OCI-LY7 (cell line): ENCODE data around the gene ELK4. TPM values are rescaled to one million over a fixed set of nuclear protein-coding genes. Genes with fewer than 3 reads are reported as not detected.

ENCODE experiments used
- BruUV-seq: library from RNA; stranded (reverse); fragments of 400-500 nt; replicated peaks from 2 replicates; lab custom pipeline; 2021; lab: Mats Ljungman, UMichigan
- CTCF ChIA-PET: fragments of 300-600 bp; sonication (Branson Sonifier 250); formaldehyde crosslinking; loops from one replicate; lab custom pipeline; 2022; ENCODE audit warnings: antibody characterized with exemption; ENCODE audit not compliant: unreplicated experiment; lab: Charles Lee
- POLR2A ChIA-PET: fragments of 300-600 bp; sonication (Branson Sonifier 250); formaldehyde crosslinking; loops from one replicate; lab custom pipeline; 2022; ENCODE audit warnings: antibody characterized with exemption; lab: Charles Lee
- DNase-seq: peaks from one replicate; pipeline ENCODE4 v3.0.0-alpha.2; 2015; ENCODE audit warnings: low spot score
- H2AFZ ChIP-seq: fragments of 200-600 bp; sonication (generic), shearing (Covaris generic); 2 replicates; pipeline ENCODE4 v1.6.1; 2014; ENCODE audit warnings: mild to moderate bottlenecking, antibody characterized with exemption, low read length, moderate library complexity
- H3K27ac ChIP-seq: fragments of 200-600 bp; sonication (generic); 2 replicates; pipeline ENCODE4 v1.5.1; 2014; ENCODE audit warnings: mixed run types, low read depth, mild to moderate bottlenecking, moderate library complexity, low read length, inconsistent platforms; ENCODE audit not compliant: poor library complexity, severe bottlenecking
- H3K36me3 ChIP-seq: fragments of 200-600 bp; sonication (generic); 2 replicates; pipeline ENCODE4 v1.6.1; 2014; ENCODE audit warnings: mild to moderate bottlenecking, antibody characterized with exemption, low read length, moderate library complexity, mixed read lengths; ENCODE audit not compliant: insufficient read depth
- H3K4me1 ChIP-seq: fragments of 200-600 bp; sonication (generic); 2 replicates; pipeline ENCODE4 v1.5.1; 2014; ENCODE audit warnings: mild to moderate bottlenecking, low read length; ENCODE audit not compliant: insufficient read depth, poor library complexity, severe bottlenecking
- H3K4me2 ChIP-seq: fragments of 200-600 bp; sonication (generic); 2 replicates; pipeline ENCODE4 v1.6.1; 2014; ENCODE audit warnings: mild to moderate bottlenecking, low read length
- H3K4me3 ChIP-seq: fragments of 200-600 bp; sonication (generic); 2 replicates; pipeline ENCODE4 v1.5.1; 2014; ENCODE audit warnings: mild to moderate bottlenecking, low read depth, low read length; ENCODE audit not compliant: poor library complexity, severe bottlenecking
- H3K79me2 ChIP-seq: fragments of 200-600 bp; sonication (generic); 2 replicates; pipeline ENCODE4 v1.6.1; 2016; ENCODE audit warnings: low read depth, mild to moderate bottlenecking, low read length, moderate library complexity, mixed read lengths; ENCODE audit not compliant: insufficient read depth
- H3K9me2 ChIP-seq: fragments of 200-600 bp; sonication (generic); 2 replicates; pipeline ENCODE4 v1.6.1; 2016; ENCODE audit warnings: mild to moderate bottlenecking, low read length, mixed read lengths; ENCODE audit not compliant: insufficient read depth
- H3K9me3 ChIP-seq: fragments of 200-600 bp; sonication (generic); 2 replicates; pipeline ENCODE4 v1.6.1; 2014; ENCODE audit warnings: mild to moderate bottlenecking, mixed run types, low read length, mixed read lengths
- H4K20me1 ChIP-seq: fragments of 200-600 bp; sonication (generic); 2 replicates; pipeline ENCODE4 v1.6.1; 2014; ENCODE audit warnings: mild to moderate bottlenecking, antibody characterized with exemption, low read length, moderate library complexity, mixed read lengths; ENCODE audit not compliant: insufficient read depth
- EZH2phosphoT487 ChIP-seq: fragments of 200-600 bp; sonication (generic); IDR thresholded peaks from 2 replicates; pipeline ENCODE4 v1.6.1; 2018; ENCODE audit warnings: low read depth, borderline replicate concordance, mild to moderate bottlenecking, mixed run types, antibody characterized with exemption, low read length, moderate library complexity, mixed read lengths
- intact Hi-C: fragments of 100-400 bp; cut with micrococcal nuclease; formaldehyde crosslinking; loops from one replicate; pipeline ENCODE4 v1.10.0; 2022; ENCODE audit not compliant: unreplicated experiment
- total RNA-seq, 2 experiments: library from RNA; depleted of rRNA in 1 of 2; stranded (reverse); fragments of >200 nt in 1 of 2; shearing (Covaris generic) in 1 of 2; gene quantifications; 2 replicates each; pipeline ENCODE4 v1.2.3, GENCODE V29; 2014 to 2022
- TF ChIP-seq, protein P1 (sequence below): fragments of 200-600 bp; sonication (generic); conservative IDR thresholded peaks from 2 replicates; pipeline ENCODE4 v1.5.1; 2014; ENCODE audit warnings: mild to moderate bottlenecking, antibody characterized with exemption, low read length, moderate library complexity, mixed read lengths

The ELK4 gene
- total RNA-seq, 2 experiments from 2014 or later: 26.4 to 88.3 TPM

DNA sequence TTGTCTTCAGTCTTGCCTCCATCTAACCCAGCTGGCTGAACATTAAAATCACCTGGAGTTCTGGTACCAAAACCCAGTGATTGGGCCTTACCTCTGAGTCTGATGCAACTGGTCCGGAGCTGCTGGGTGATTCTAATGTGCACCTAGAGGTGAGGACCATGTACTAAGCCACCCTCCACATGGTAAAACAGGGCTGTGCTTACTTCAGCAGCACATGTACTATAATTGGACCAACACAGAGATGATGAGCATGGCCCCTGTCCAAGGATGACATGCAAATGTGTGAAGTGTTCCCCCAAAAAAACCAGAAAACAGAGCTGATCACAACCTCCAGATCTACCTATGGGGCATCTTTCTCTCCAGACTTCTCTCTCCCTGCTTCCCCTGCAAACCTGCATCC lies 37.0 kb downstream of the ELK4 start:
- peak overlapping the region; percentile 26 for H3K4me3 ChIP-seq
- intact Hi-C loops: loop anchor here (5.0 kb wide), 2 partner anchors 68 to 457 kb away; partner anchors contain the start of gene RHEX
- CTCF ChIA-PET: interaction anchor here (0.5 to 1.7 kb wide), 6 partner anchors 37 to 90 kb away, joined by 3 to 5 read pairs (median 4); partner anchors contain the start of genes CDK18 and ELK4
- peak; percentile 67 for DNase-seq
- no peaks in the 10 kb centered on the region for H4K20me1 ChIP-seq
- peaks cover 43% of the 10 kb centered on the region for H3K36me3 ChIP-seq
- peak overlapping the region; percentile 93 for H3K27ac ChIP-seq
- TF ChIP-seq, protein P1, sequence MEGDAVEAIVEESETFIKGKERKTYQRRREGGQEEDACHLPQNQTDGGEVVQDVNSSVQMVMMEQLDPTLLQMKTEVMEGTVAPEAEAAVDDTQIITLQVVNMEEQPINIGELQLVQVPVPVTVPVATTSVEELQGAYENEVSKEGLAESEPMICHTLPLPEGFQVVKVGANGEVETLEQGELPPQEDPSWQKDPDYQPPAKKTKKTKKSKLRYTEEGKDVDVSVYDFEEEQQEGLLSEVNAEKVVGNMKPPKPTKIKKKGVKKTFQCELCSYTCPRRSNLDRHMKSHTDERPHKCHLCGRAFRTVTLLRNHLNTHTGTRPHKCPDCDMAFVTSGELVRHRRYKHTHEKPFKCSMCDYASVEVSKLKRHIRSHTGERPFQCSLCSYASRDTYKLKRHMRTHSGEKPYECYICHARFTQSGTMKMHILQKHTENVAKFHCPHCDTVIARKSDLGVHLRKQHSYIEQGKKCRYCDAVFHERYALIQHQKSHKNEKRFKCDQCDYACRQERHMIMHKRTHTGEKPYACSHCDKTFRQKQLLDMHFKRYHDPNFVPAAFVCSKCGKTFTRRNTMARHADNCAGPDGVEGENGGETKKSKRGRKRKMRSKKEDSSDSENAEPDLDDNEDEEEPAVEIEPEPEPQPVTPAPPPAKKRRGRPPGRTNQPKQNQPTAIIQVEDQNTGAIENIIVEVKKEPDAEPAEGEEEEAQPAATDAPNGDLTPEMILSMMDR: no peak
- no peak for TF ChIP-seq EZH2phosphoT487
- no TSS peak for BruUV-seq
- H3K79me2 ChIP-seq: peaks cover 5% of the 10 kb centered on the region; the same call in 1 of the 2 replicates
- no peaks in the 10 kb centered on the region for H3K9me2 ChIP-seq
- peak overlapping the region; percentile 68 for H3K4me2 ChIP-seq
- peaks cover 68% of the 10 kb centered on the region for H3K4me1 ChIP-seq
- H3K9me3 ChIP-seq: no peaks in the 10 kb centered on the region
- POLR2A ChIA-PET: interaction anchor here (0.6 to 10.4 kb wide), 10 partner anchors 14 to 82 kb away, joined by 3 to 183 read pairs (median 4); partner anchors contain the start of gene ELK4
- no peak overlapping the region for H2AFZ ChIP-seq

DNA sequence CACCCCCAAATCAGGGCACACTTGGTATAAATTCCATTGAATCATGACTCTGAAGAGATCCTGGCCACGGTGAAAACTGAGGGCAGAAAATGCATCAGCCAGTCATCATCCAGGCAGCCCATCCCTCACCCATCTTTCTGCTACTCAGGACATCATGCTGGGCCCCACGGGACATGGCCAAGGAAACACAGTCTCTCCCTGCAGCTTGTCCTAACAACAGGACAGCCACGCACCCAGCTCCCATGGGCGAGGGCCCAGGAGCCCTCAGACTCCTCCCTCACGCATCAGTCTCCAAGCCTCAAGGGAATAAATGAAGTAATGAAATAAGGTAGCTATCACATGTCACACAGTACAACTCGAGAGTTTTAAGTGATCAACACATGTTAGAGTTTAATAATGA lies 37.8 kb downstream of the ELK4 start:
- H3K27ac ChIP-seq: peak overlapping the region; percentile 93
- peak overlapping the region; percentile 68 for H3K4me2 ChIP-seq
- POLR2A ChIA-PET: interaction anchor here (1.0 to 10.4 kb wide), 7 partner anchors 37 to 116 kb away, joined by 3 to 183 read pairs (median 5); partner anchors contain the start of gene ELK4
- H2AFZ ChIP-seq: no peak overlapping the region
- no peaks in the 10 kb centered on the region for H3K9me2 ChIP-seq
- no peak for TF ChIP-seq EZH2phosphoT487
- TF ChIP-seq, protein P1: no peak
- H3K36me3 ChIP-seq: peaks cover 34% of the 10 kb centered on the region
- intact Hi-C loops: loop anchor here (5.0 kb wide), 2 partner anchors 67 to 458 kb away; partner anchors contain the start of gene RHEX
- H3K79me2 ChIP-seq: peaks cover 5% of the 10 kb centered on the region; the same call in 1 of the 2 replicates
- no peaks in the 10 kb centered on the region for H4K20me1 ChIP-seq
- no peaks in the 10 kb centered on the region for H3K9me3 ChIP-seq
- H3K4me3 ChIP-seq: peak overlapping the region; percentile 45
- DNase-seq: peak; percentile 40
- BruUV-seq: no TSS peak
- CTCF ChIA-PET: interaction anchor here (0.6 to 3.2 kb wide), 6 partner anchors 29 to 156 kb away, joined by 3 to 24 read pairs (median 4); no protein-coding TSS in a partner anchor
- H3K4me1 ChIP-seq: peaks cover 68% of the 10 kb centered on the region

DNA sequence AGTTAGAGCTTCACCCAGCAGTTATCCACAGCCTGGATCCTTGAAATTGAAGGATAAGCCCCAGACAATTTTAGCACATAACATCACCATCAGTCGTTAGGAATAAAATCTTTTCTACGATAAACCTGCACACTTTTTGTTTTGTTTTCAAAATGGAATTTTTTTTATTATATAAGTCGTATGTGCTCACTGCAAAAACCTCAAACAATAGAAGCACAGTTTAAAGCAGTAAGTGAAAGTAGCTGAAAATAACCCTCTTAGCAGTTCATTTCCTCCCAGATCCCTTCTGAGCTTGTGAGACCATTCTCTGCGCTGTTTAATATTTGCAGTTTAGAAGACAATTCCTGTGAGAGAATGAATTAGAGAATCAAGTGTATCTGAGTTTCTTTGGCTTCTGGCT lies 38.3 kb downstream of the ELK4 start:
- CTCF ChIA-PET: interaction anchor here (0.6 to 3.2 kb wide), 5 partner anchors 29 to 156 kb away, joined by 3 to 24 read pairs (median 4); no protein-coding TSS in a partner anchor
- peaks cover 5% of the 10 kb centered on the region; the same call in 1 of the 2 replicates for H3K79me2 ChIP-seq
- H3K9me2 ChIP-seq: no peaks in the 10 kb centered on the region
- TF ChIP-seq, protein P1: no peak
- TF ChIP-seq EZH2phosphoT487: no peak
- POLR2A ChIA-PET: interaction anchor here (0.7 to 10.4 kb wide), 9 partner anchors 8 to 117 kb away, joined by 3 to 183 read pairs (median 4); partner anchors contain the start of gene ELK4
- peaks cover 30% of the 10 kb centered on the region for H3K36me3 ChIP-seq
- peak overlapping the region; percentile 68 for H3K4me2 ChIP-seq
- no TSS peak for BruUV-seq
- H3K9me3 ChIP-seq: no peaks in the 10 kb centered on the region
- peak overlapping the region; percentile 45 for H3K4me3 ChIP-seq
- H3K4me1 ChIP-seq: peaks cover 70% of the 10 kb centered on the region
- intact Hi-C loops: loop anchor here (5.0 kb wide), 2 partner anchors 66 to 459 kb away; partner anchors contain the start of gene RHEX
- peak; percentile 76 for DNase-seq
- no peaks in the 10 kb centered on the region for H4K20me1 ChIP-seq
- H2AFZ ChIP-seq: no peak overlapping the region
- peak overlapping the region; percentile 93 for H3K27ac ChIP-seq
